GM18951 (cell line): Measurements from ENCODE around the gene FAM83F.

Experiments
- POLR2A ChIP-seq: IDR thresholded peaks from 4 replicates; pipeline ENCODE4 v1.6.1; 2011; ENCODE audit warnings: mild to moderate bottlenecking; ENCODE audit not compliant: insufficient read length, insufficient read depth; ENCODE audit errors: extremely low read depth
- in situ Hi-C: fragments of 300-500 bp; cut with MboI; formaldehyde crosslinking; loops from one replicate; pipeline ENCODE4 v1.12.0; 2022; ENCODE audit warnings: low sequenced_read_pairs, mixed read lengths, inconsistent platforms; ENCODE audit not compliant: unreplicated experiment

Gene FAM83F

DNA sequence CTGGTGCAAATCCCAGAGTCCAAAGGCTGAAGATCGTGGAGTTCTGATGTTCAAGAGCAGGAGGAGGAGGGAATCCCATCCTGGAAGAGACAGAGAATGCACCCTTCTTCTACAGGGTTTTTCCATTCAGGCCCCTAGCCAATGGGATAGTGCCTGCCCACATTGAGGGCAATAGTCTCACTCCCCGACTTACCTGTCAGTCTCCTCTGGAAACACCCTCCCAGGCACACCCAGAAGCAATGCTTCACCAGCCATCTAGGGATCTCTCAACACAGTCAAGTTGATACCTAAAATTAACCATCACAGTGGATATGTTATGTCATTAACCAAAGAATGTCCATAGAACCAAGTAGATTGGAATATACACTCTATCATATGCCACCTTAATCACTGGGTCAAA, 72.9 kb downstream of the FAM83F start:
- TF ChIP-seq POLR2A, result no peak
- in situ Hi-C loops, result no loop called here

DNA sequence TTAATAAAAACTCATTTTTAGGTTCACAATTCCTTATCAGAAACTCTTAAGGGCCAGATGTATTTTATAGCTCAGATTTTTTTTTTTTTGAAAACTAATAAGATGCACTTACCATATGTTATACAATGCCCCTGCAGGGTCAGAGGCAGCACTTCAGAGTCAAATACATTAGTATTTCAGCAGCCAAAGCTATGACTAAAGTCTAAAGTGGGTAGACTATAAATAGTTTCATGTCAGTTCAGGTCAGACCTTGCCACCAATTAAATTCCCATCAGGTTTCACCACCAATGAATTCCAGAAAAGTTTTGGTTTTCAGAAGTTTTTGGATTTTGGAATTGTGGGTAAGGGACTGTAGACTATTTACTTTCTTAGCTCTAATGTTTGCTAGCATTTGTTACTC, 75.9 kb downstream of the FAM83F start:
- TF ChIP-seq POLR2A, result no peak
- in situ Hi-C loops, result no loop called here

DNA sequence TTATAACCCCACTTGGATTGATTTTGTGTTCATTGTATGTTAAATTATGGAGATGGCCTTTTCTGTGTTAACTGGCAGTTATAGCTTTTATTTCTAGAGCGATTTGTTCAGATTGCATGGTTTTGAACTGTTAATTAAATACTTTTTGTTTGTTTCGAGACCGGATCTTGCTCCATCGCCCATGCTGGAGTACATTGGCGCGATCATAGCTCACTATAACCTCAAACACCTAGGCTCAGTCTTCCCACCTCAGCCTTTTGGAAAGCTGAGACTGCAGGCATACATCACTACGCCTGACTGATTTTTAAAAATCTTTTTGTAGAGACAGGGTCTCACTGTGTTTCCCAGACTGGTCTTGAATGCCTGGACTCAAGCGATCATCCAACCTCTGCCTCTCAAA, 77.0 kb downstream of the FAM83F start:
- TF ChIP-seq POLR2A, result no peak
- in situ Hi-C loops, result no loop called here

DNA sequence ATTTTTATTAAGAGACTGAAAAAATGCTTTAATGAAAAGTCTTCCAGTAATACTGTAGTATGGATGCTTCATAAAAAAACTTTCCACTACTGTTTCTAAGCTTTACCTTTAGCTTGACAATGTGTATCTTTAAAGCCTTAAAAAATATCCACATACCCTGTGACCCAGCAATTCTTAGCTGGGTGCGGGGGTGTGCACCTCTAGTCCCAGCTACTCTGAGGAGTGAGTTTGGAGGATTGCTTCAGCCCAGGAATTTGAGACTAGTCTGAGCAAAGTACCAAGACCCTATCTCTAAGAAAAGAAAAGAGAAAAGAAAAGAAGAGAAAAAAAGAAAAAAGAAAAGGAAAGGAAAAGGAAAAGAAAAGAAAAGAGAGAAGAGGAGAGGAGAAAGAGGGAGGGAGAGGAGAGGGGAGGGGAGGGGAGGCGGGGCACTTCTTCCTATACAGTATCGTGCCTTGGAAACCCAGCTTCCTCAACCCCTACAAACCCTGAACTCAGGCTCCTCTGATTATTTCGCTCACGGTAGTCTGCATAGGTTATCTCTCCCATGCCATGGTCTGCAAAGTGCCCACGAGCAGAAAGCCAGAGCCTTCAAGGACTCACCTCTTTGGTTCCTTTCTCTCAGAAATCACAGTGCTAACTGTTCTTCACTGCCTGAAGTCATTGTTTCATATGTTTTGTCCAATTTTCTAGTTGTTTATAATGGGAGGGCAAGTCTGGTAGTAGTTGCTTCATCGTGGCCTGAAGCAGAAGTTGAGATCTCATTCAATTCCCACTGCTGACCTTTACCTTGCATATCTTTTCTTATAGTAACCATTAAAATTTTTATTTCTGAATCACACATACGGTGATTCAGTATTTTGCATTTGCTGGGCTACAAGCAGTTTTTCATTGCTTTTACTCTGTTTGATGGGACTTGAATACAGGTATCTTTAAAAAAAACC, 82.2 kb downstream of the FAM83F start:
- TF ChIP-seq POLR2A, result no peak
- in situ Hi-C loops, result no loop called here

DNA sequence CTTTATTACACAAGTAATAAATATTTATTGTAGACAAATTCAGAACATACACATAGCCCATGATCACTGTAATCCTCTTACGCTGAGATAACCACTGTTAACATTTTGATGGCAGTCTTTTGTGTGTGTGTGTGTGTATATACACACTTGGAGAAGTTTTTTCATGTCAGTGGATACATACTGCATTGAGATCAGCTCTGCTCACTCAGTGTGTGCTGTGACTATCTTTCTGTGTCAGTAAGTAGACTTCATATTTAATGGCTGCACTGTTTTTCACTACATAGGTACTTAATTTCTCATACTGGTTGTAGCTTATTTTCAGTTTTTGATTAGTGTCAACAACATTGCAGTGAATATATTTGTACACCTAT, 82.9 kb downstream of the FAM83F start:
- TF ChIP-seq POLR2A, result no peak
- in situ Hi-C loops, result no loop called here

DNA sequence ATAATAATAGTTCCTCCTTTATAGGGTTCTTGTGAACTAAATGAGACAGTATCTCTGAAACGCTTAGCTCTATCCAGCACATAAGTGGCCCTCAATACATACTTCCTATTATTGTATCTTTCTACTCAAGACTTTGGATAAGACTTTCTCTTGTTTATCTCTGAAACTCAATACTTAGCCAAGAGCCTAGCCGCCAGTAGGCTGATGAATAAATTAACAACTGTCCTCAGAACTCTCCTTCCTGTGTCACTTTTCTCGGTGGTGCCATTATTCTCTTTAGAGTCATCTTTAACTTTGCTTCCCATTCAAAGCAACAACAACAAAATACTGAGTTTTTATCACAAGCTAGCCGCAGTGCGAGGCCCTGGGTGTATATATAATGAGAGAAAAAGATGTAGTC, 86.9 kb downstream of the FAM83F start:
- no peak for TF ChIP-seq POLR2A
- in situ Hi-C loops, result no loop called here

DNA sequence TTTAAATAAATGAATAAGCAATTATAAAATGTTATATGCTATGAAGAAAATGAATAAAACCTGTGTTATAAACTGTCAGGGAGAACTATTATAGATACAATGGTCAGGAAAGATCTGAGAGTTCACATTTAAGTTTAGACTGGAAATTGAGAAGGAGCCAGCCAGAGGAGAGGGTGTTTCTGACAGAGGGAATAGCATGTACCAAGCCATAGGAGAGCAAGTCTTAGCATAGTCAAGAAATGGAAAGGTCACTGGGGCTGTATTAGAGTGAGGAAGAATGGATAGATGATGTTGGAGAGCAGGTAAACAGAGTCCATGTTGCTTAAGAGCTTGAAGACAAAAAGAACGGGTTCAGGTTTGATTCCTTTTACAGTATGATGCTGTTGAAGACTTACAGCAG, 87.4 kb downstream of the FAM83F start:
- TF ChIP-seq POLR2A, result no peak
- in situ Hi-C loops, result no loop called here

DNA sequence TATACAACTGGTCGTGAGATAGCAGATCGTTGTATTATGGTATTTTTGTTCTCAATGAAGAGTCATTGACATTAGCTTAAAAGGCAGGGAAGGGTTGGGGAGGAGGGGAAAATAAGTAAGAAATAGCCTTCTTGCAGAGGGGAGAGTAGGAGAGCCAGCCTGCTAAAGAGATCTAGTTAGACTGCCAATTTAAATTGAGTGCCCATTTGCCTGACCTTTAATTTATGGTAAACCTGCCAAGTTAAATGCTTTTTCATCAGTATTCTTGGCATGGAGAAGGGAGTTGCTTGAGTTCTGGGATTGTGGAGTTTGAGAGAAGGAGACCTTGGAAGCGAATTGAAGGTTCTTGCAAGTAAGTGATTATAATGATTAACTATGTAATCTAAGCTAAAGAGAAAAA, 89.0 kb downstream of the FAM83F start:
- in situ Hi-C loops, result no loop called here
- TF ChIP-seq POLR2A, result no peak

DNA sequence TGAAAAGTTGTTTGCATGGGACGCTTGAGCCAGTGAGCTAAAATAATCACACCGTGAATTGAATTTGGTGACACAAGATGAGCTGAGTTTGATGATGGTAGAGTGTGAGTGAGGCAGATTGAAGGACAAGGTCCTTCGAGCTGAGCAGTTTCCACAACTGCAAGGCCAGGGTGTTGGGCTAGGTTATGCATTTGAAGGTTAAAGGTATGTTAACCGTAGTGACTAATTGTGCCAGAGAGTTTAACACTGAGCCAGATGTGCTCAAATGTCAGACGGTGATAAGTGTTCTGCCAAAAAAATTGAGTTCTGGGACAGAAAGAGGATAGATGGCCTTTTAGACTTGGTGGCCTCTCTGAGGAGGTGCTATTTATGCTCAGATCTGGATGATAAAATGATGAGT, 89.5 kb downstream of the FAM83F start:
- in situ Hi-C loops, result no loop called here

DNA sequence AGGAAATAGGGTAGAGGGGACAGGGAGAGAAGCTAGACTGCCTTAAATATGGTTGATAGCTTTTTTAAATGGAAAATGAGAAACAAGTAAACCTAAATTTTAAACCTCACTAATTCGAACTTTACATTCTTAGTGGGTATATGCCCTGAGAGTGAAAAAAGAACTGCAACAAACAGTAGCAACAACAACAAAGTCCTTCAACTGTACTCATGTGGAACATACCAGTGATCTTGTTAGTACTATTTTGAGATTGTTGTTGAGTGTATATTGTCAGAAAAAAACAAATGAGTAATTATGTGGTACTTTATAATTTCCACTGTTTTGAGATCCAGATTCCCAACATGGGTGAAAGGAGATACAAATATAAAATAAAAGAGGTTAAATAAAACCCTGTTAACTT, 94.1 kb downstream of the FAM83F start:
- in situ Hi-C loops, result no loop called here
- no peak for TF ChIP-seq POLR2A

More for the DNA sequence above, 89.5 kb downstream of the FAM83F start:
- no peak for TF ChIP-seq POLR2A
